ENCODE measurements around the gene SORCS2. TPM values are rescaled to one million over a fixed set of nuclear protein-coding genes. Genes with fewer than 3 reads are reported as not detected.

Gene SORCS2
- total RNA-seq, 1 experiment from 2014 or later: 4.1 TPM

GRCh38 chr4:7590899-7591298, 398.6 kb downstream of the SORCS2 start:
- H3K4me1 ChIP-seq (ENCODE audit: insufficient read depth, low read length): peaks cover 24% of the 10 kb centered on the region

GRCh38 chr4:7591409-7592053, 399.2 kb downstream of the SORCS2 start:
- TF ChIP-seq CTCF (conservative IDR thresholded peaks at IDR 0.05; ENCODE audit: low read depth, low read length): no peak
- no peak for TF ChIP-seq EZH2 (IDR thresholded peaks at IDR 0.05; ENCODE audit: low read length, unreplicated experiment)
- TF ChIP-seq EZH2phosphoT487 (IDR thresholded peaks at IDR 0.05; ENCODE audit: borderline replicate concordance, low read length): no peak
- ChIA-PET CTCF (no interaction called here), POLR2A (ENCODE audit: unreplicated experiment) (no interaction called here)

More at GRCh38 chr4:7590899-7591298, 398.6 kb downstream of the SORCS2 start:
- Histone ChIP-seq H3K9me2 (replicated peaks; ENCODE audit: low read length) (no peaks in the 10 kb centered on the region), H3F3A (ENCODE audit: low read length, unreplicated experiment) (no peaks in the 10 kb centered on the region), H3K36me3 (ENCODE audit: low read depth, low read length) (no peaks in the 10 kb centered on the region), H3K27me3 (ENCODE audit: low read length) (no peaks in the 10 kb centered on the region), H3K79me2 (ENCODE audit: low read length) (no peaks in the 10 kb centered on the region), H3K9ac (ENCODE audit: low read length) (no peak overlapping the region), H3K27ac (ENCODE audit: low read length) (no peak overlapping the region), H3K4me3 (ENCODE audit: low read length) (no peak overlapping the region), H4K20me1 (ENCODE audit: low read length) (no peaks in the 10 kb centered on the region), H3K4me2 (ENCODE audit: low read length) (no peak overlapping the region), H3K9me3 (ENCODE audit: low read length) (no peaks in the 10 kb centered on the region), H2AFZ (ENCODE audit: low read length) (no peak overlapping the region)
- TF ChIP-seq EZH2 (IDR thresholded peaks at IDR 0.05; ENCODE audit: low read length, unreplicated experiment): no peak
- no peak for TF ChIP-seq CTCF (conservative IDR thresholded peaks at IDR 0.05; ENCODE audit: low read depth, low read length)
- TF ChIP-seq EZH2phosphoT487 (IDR thresholded peaks at IDR 0.05; ENCODE audit: borderline replicate concordance, low read length): no peak
- ATAC-seq (no peak), DNase-seq (no peak)
- intact Hi-C loops (cut with micrococcal nuclease): no loop called here
- ChIA-PET POLR2A (ENCODE audit: unreplicated experiment) (no interaction called here), CTCF (no interaction called here)
- no TSS peak for BruUV-seq (replicated peaks)

GRCh38 chr4:7593646-7594412, 401.5 kb downstream of the SORCS2 start:
- H4K20me1 ChIP-seq (ENCODE audit: low read length): no peaks in the 10 kb centered on the region
- no peaks in the 10 kb centered on the region for H3F3A ChIP-seq (ENCODE audit: low read length, unreplicated experiment)
- no peaks in the 10 kb centered on the region for H3K36me3 ChIP-seq (ENCODE audit: low read depth, low read length)
- no peak overlapping the region for H2AFZ ChIP-seq (ENCODE audit: low read length)
- ChIA-PET POLR2A (ENCODE audit: unreplicated experiment) (no interaction called here), CTCF (no interaction called here)
- peaks cover 29% of the 10 kb centered on the region for H3K4me1 ChIP-seq (ENCODE audit: insufficient read depth, low read length)
- H3K27me3 ChIP-seq (ENCODE audit: low read length): no peaks in the 10 kb centered on the region
- no peak for DNase-seq
- BruUV-seq (replicated peaks): no TSS peak
- no peak for ATAC-seq
- H3K9me3 ChIP-seq (ENCODE audit: low read length): no peaks in the 10 kb centered on the region
- no peak overlapping the region for H3K4me3 ChIP-seq (ENCODE audit: low read length)
- intact Hi-C loops (cut with micrococcal nuclease): no loop called here
- H3K79me2 ChIP-seq (ENCODE audit: low read length): no peaks in the 10 kb centered on the region
- no peak overlapping the region for H3K4me2 ChIP-seq (ENCODE audit: low read length)
- no peak overlapping the region for H3K9ac ChIP-seq (ENCODE audit: low read length)
- no peak overlapping the region for H3K27ac ChIP-seq (ENCODE audit: low read length)
- TF ChIP-seq EZH2phosphoT487 (IDR thresholded peaks at IDR 0.05; ENCODE audit: borderline replicate concordance, low read length) (no peak), EZH2 (IDR thresholded peaks at IDR 0.05; ENCODE audit: low read length, unreplicated experiment) (no peak), CTCF (conservative IDR thresholded peaks at IDR 0.05; ENCODE audit: low read depth, low read length) (no peak)
- no peaks in the 10 kb centered on the region for H3K9me2 ChIP-seq (replicated peaks; ENCODE audit: low read length)

More at GRCh38 chr4:7591409-7592053, 399.2 kb downstream of the SORCS2 start:
- Histone ChIP-seq H3K4me3 (ENCODE audit: low read length) (no peak overlapping the region), H3K36me3 (ENCODE audit: low read depth, low read length) (no peaks in the 10 kb centered on the region), H3F3A (ENCODE audit: low read length, unreplicated experiment) (no peaks in the 10 kb centered on the region), H3K4me1 (ENCODE audit: insufficient read depth, low read length) (peaks cover 26% of the 10 kb centered on the region), H3K9ac (ENCODE audit: low read length) (no peak overlapping the region), H3K27ac (ENCODE audit: low read length) (no peak overlapping the region), H3K9me3 (ENCODE audit: low read length) (no peaks in the 10 kb centered on the region), H3K4me2 (ENCODE audit: low read length) (no peak overlapping the region), H4K20me1 (ENCODE audit: low read length) (no peaks in the 10 kb centered on the region), H3K79me2 (ENCODE audit: low read length) (no peaks in the 10 kb centered on the region), H3K27me3 (ENCODE audit: low read length) (no peaks in the 10 kb centered on the region), H3K9me2 (replicated peaks; ENCODE audit: low read length) (no peaks in the 10 kb centered on the region), H2AFZ (ENCODE audit: low read length) (no peak overlapping the region)
- BruUV-seq (replicated peaks): no TSS peak
- intact Hi-C loops (cut with micrococcal nuclease): no loop called here
- ATAC-seq (no peak), DNase-seq (no peak)

All from PC-3 (cell line).